ENCODE results near the gene UNC5B.

DNA sequence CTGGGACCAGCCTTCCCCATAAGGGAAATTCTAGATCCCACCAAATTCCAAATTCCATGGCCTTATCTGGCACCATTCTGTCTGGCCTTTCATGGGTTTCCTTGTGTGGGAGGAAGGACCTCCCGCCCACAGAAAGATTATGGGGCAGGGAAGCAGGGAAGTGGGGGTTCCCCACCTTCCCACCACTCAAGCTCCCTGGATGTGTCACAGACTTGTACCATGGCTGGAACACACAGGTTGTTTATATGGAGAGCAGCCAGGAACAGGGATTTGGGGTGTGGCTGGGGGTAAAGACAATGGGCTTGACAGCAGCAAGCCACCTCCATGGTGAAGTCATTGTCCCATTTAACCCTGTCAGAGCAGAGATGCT is 18.3 kb downstream of the UNC5B start:
- TF ChIP-seq, protein P1, sequence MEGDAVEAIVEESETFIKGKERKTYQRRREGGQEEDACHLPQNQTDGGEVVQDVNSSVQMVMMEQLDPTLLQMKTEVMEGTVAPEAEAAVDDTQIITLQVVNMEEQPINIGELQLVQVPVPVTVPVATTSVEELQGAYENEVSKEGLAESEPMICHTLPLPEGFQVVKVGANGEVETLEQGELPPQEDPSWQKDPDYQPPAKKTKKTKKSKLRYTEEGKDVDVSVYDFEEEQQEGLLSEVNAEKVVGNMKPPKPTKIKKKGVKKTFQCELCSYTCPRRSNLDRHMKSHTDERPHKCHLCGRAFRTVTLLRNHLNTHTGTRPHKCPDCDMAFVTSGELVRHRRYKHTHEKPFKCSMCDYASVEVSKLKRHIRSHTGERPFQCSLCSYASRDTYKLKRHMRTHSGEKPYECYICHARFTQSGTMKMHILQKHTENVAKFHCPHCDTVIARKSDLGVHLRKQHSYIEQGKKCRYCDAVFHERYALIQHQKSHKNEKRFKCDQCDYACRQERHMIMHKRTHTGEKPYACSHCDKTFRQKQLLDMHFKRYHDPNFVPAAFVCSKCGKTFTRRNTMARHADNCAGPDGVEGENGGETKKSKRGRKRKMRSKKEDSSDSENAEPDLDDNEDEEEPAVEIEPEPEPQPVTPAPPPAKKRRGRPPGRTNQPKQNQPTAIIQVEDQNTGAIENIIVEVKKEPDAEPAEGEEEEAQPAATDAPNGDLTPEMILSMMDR (IDR thresholded peaks at IDR 0.05): no peak
- TF ChIP-seq, protein P2, sequence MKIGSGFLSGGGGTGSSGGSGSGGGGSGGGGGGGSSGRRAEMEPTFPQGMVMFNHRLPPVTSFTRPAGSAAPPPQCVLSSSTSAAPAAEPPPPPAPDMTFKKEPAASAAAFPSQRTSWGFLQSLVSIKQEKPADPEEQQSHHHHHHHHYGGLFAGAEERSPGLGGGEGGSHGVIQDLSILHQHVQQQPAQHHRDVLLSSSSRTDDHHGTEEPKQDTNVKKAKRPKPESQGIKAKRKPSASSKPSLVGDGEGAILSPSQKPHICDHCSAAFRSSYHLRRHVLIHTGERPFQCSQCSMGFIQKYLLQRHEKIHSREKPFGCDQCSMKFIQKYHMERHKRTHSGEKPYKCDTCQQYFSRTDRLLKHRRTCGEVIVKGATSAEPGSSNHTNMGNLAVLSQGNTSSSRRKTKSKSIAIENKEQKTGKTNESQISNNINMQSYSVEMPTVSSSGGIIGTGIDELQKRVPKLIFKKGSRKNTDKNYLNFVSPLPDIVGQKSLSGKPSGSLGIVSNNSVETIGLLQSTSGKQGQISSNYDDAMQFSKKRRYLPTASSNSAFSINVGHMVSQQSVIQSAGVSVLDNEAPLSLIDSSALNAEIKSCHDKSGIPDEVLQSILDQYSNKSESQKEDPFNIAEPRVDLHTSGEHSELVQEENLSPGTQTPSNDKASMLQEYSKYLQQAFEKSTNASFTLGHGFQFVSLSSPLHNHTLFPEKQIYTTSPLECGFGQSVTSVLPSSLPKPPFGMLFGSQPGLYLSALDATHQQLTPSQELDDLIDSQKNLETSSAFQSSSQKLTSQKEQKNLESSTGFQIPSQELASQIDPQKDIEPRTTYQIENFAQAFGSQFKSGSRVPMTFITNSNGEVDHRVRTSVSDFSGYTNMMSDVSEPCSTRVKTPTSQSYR (CRISPR knock-in tag; IDR thresholded peaks at IDR 0.05): no peak
- no peak for TF ChIP-seq ETV6 (CRISPR knock-in tag; IDR thresholded peaks at IDR 0.05)
- TF ChIP-seq FOXK1 (CRISPR knock-in tag; IDR thresholded peaks at IDR 0.05): no peak
- TF ChIP-seq, protein P3, sequence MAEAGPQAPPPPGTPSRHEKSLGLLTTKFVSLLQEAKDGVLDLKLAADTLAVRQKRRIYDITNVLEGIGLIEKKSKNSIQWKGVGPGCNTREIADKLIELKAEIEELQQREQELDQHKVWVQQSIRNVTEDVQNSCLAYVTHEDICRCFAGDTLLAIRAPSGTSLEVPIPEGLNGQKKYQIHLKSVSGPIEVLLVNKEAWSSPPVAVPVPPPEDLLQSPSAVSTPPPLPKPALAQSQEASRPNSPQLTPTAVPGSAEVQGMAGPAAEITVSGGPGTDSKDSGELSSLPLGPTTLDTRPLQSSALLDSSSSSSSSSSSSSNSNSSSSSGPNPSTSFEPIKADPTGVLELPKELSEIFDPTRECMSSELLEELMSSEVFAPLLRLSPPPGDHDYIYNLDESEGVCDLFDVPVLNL (CRISPR knock-in tag; IDR thresholded peaks at IDR 0.05; ENCODE audit: borderline replicate concordance, low read depth): no peak
- no peak for TF ChIP-seq TCF7 (CRISPR knock-in tag; IDR thresholded peaks at IDR 0.05; ENCODE audit: low read depth)
- no peak for TF ChIP-seq TP53 (CRISPR knock-in tag; IDR thresholded peaks at IDR 0.05)
- no peak for TF ChIP-seq CREB1 (CRISPR knock-in tag; IDR thresholded peaks at IDR 0.05)
- TF ChIP-seq FOXJ3 (CRISPR knock-in tag; IDR thresholded peaks at IDR 0.05; ENCODE audit: borderline replicate concordance): no peak
- TF ChIP-seq ATF1 (CRISPR knock-in tag; IDR thresholded peaks at IDR 0.05): no peak

Measured in WTC11 (cell line).